Measurements from ENCODE around the gene RBBP8NL. TPM values are rescaled to one million over a fixed set of nuclear protein-coding genes. Genes with fewer than 3 reads are reported as not detected.
"Not testable (repeated sequence)": the region's sequence is repeated elsewhere in the genome, so short reads cannot be mapped to it uniquely, and the experiment has no call there.

RBBP8NL gene
- total and polyA plus RNA-seq, 4 donors: 0.21 to 1.3 (median 1.1) TPM

DNA sequence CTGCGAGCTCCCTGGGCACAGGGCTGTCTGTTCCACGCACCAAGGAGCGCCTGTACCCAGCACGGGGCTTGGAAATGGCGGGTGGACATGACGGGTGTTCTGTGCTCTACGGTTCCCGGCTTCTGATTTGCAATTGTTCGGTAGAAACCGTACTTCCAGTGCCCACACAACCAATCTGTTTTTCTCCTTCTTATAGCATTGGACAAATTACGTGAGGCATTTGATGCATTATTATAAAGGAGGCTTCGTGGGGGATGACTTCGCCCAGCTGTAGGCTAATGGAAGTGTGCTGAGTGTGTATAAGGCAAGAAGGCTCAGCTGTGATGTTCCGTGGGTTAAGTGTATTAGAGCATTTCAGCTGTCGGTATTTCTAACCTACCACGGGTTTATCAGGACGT lies 50.3 kb downstream of the RBBP8NL start:
- H3K9me3 ChIP-seq (ENCODE audit: control insufficient read depth in 4 of 4, insufficient read depth in 3 of 4, low read length in 3 of 4): no peaks in the 10 kb centered on the region
- peak overlapping the region in 1 of 2 donors; percentile 23 for H3K9ac ChIP-seq (ENCODE audit: insufficient read depth in 1 of 2, low read length in 2 of 2)
- H3K4me3 ChIP-seq: no peak overlapping the region
- H3K4me1 ChIP-seq (ENCODE audit: control insufficient read depth in 5 of 5, insufficient read depth in 5 of 5, low read length in 5 of 5): peaks cover 0 to 56% (median 32%) of the 10 kb centered on the region in 5 donors
- H3K36me3 ChIP-seq (ENCODE audit: control insufficient read depth in 4 of 4, insufficient read depth in 4 of 4, low read length in 4 of 4): peaks cover 0 to 6% (median 3%) of the 10 kb centered on the region in 4 donors
- ATAC-seq (ENCODE audit: insufficient read depth, low FRiP score) (no peak), DNase-seq (peak in 1 of 3 donors; percentile 37)
- H3K27me3 ChIP-seq (ENCODE audit: control insufficient read depth in 3 of 3, insufficient read depth in 3 of 3, low read length in 2 of 3): no peaks in the 10 kb centered on the region
- whole genome bisulfite sequencing, 2 donors: 85 to 90% methylated on average over 17 of the region's 17 CpGs
- TF ChIP-seq, protein P1, sequence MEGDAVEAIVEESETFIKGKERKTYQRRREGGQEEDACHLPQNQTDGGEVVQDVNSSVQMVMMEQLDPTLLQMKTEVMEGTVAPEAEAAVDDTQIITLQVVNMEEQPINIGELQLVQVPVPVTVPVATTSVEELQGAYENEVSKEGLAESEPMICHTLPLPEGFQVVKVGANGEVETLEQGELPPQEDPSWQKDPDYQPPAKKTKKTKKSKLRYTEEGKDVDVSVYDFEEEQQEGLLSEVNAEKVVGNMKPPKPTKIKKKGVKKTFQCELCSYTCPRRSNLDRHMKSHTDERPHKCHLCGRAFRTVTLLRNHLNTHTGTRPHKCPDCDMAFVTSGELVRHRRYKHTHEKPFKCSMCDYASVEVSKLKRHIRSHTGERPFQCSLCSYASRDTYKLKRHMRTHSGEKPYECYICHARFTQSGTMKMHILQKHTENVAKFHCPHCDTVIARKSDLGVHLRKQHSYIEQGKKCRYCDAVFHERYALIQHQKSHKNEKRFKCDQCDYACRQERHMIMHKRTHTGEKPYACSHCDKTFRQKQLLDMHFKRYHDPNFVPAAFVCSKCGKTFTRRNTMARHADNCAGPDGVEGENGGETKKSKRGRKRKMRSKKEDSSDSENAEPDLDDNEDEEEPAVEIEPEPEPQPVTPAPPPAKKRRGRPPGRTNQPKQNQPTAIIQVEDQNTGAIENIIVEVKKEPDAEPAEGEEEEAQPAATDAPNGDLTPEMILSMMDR (IDR thresholded peaks at IDR 0.05; ENCODE audit: control extremely low read depth, extremely low read depth): no peak
- H3K27ac ChIP-seq (ENCODE audit: low read depth in 1 of 2, low read length in 1 of 2): peak overlapping the region; percentile 62 to 77

- no peaks in the 10 kb centered on the region for H3K9me3 ChIP-seq (ENCODE audit: control insufficient read depth in 4 of 4, insufficient read depth in 3 of 4, low read length in 3 of 4)
- peak overlapping the region; percentile 55 to 62 for H3K27ac ChIP-seq (ENCODE audit: low read depth in 1 of 2, low read length in 1 of 2)
- no peaks in the 10 kb centered on the region for H3K27me3 ChIP-seq (ENCODE audit: control insufficient read depth in 3 of 3, insufficient read depth in 3 of 3, low read length in 2 of 3)
- no peaks in the 10 kb centered on the region for H3K36me3 ChIP-seq (ENCODE audit: control insufficient read depth in 4 of 4, insufficient read depth in 4 of 4, low read length in 4 of 4)
- peak; percentile 77 to 83 (median 81) for DNase-seq
- peak; percentile 3 for ATAC-seq (ENCODE audit: insufficient read depth, low FRiP score)
- no peak overlapping the region for H3K4me3 ChIP-seq
- WGBS, 2 donors: 58 to 76% methylated on average over 25 to 26 of the region's 26 CpGs
- peaks cover 0 to 56% (median 32%) of the 10 kb centered on the region in 5 donors for H3K4me1 ChIP-seq (ENCODE audit: control insufficient read depth in 5 of 5, insufficient read depth in 5 of 5, low read length in 5 of 5)
- H3K9ac ChIP-seq (ENCODE audit: insufficient read depth in 1 of 2, low read length in 2 of 2): no peak overlapping the region
- TF ChIP-seq, protein P1 (IDR thresholded peaks at IDR 0.05; ENCODE audit: control extremely low read depth, extremely low read depth): no peak
Observed at GRCh38 chr20:62376112-62377063, 51.0 kb downstream of the RBBP8NL start.

DNA sequence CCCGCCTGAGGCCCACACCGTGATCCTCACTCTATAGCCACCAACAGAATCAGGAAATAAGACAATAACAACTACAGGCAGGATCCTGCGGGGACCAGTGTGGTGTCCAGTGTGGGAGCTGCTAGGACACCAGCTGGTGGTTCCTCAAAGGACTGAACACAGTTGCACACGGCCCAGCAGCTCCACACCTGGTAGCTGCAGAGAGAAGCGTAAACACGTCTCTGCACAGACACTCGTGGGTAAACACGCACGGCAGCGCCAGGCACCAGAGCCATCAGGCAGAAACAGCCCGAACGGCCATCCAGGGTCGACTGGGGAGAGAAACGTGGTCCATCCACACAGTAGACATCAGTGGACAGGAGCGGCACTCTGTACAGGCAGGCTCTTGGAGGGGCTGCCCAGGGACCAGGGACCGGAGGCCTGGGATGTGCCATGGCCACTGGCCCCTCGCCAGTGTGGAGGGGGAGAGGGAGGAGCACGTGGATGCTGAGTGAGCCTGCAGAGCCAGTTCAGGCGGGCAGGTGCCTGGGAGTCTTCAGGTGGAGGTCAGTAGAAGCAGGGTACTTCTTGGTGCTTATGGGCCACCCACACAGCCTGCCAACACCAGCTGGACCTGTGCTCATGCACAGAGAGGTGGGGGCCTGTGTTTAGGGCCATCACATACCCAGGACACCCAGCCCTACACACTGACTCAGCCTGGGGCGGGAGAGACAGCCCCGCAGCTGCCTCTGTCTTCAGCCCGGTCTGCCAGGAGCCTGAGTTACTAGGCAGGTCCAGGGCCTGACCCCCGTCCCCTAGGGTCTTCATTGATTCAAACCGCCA lies 52.8 kb downstream of the RBBP8NL start:
- H3K9ac ChIP-seq (ENCODE audit: insufficient read depth in 1 of 2, low read length in 2 of 2): no peak overlapping the region
- TF ChIP-seq, protein P1 (IDR thresholded peaks at IDR 0.05; ENCODE audit: control extremely low read depth, extremely low read depth): no peak
- no peaks in the 10 kb centered on the region for H3K36me3 ChIP-seq (ENCODE audit: control insufficient read depth in 4 of 4, insufficient read depth in 4 of 4, low read length in 4 of 4)
- H3K9me3 ChIP-seq (ENCODE audit: control insufficient read depth in 4 of 4, insufficient read depth in 3 of 4, low read length in 3 of 4): no peaks in the 10 kb centered on the region
- H3K4me1 ChIP-seq (ENCODE audit: control insufficient read depth in 5 of 5, insufficient read depth in 5 of 5, low read length in 5 of 5): peaks cover 0 to 65% (median 42%) of the 10 kb centered on the region in 5 donors
- no peak overlapping the region for H3K27ac ChIP-seq (ENCODE audit: low read depth in 1 of 2, low read length in 1 of 2)
- no peaks in the 10 kb centered on the region for H3K27me3 ChIP-seq (ENCODE audit: control insufficient read depth in 3 of 3, insufficient read depth in 3 of 3, low read length in 2 of 3)
- ATAC-seq (ENCODE audit: insufficient read depth, low FRiP score): no peak
- DNase-seq: peak in 1 of 3 donors; percentile 24
- WGBS, 2 donors: 51 to 61% methylated on average over 24 of the region's 24 CpGs
- H3K4me3 ChIP-seq: no peak overlapping the region

- H3K36me3 ChIP-seq (ENCODE audit: control insufficient read depth in 4 of 4, insufficient read depth in 4 of 4, low read length in 4 of 4); H3K9ac ChIP-seq (ENCODE audit: insufficient read depth in 1 of 2, low read length in 2 of 2); ATAC-seq (ENCODE audit: insufficient read depth, low FRiP score); H3K27me3 ChIP-seq (ENCODE audit: control insufficient read depth in 3 of 3, insufficient read depth in 3 of 3, low read length in 2 of 3); H3K9me3 ChIP-seq (ENCODE audit: control insufficient read depth in 4 of 4, insufficient read depth in 3 of 4, low read length in 3 of 4); H3K27ac ChIP-seq (ENCODE audit: low read depth in 1 of 2, low read length in 1 of 2); H3K4me3 ChIP-seq; DNase-seq: not testable (repeated sequence)
- WGBS, 2 donors: 89 to 95% methylated on average over 27 of the region's 40 CpGs
- H3K4me1 ChIP-seq (ENCODE audit: control insufficient read depth in 5 of 5, insufficient read depth in 5 of 5, low read length in 5 of 5): peaks cover 0 to 72% (median 47%) of the 10 kb centered on the region in 5 donors
Observed at GRCh38 chr20:62373631-62374179, 53.6 kb downstream of the RBBP8NL start.

All from lung (tissue), 12 donors.